GM21825 (cell line): ENCODE data around the gene TWNK.

ENCODE experiments used
- ATAC-seq: cut with Tn5 transposase; IDR thresholded peaks from one replicate; pipeline ENCODE4 v1.9.1; 2021; ENCODE audit warnings: mild to moderate bottlenecking, moderate library complexity; ENCODE audit not compliant: unreplicated experiment

The TWNK gene

GRCh38 chr10:101010329-101010728 is 23.0 kb downstream of the TWNK start:
- ATAC-seq = no peak

GRCh38 chr10:101011517-101012423 is 24.4 kb downstream of the TWNK start:
- ATAC-seq = no peak

GRCh38 chr10:101012525-101013364 is 25.4 kb downstream of the TWNK start:
- ATAC-seq = peak; percentile 79

GRCh38 chr10:101013365-101013825 is 26.1 kb downstream of the TWNK start:
- ATAC-seq = no peak

- no peak for ATAC-seq
Observed at GRCh38 chr10:101014230-101014884, 27.0 kb downstream of the TWNK start.

- ATAC-seq = no peak
Observed at GRCh38 chr10:101014966-101015581, 27.7 kb downstream of the TWNK start.

- no peak for ATAC-seq
Observed at GRCh38 chr10:101015582-101015973, 28.2 kb downstream of the TWNK start.

- no peak for ATAC-seq
Observed at GRCh38 chr10:101016814-101017213, 29.5 kb downstream of the TWNK start.

- ATAC-seq = no peak
Observed at GRCh38 chr10:101018118-101018599, 30.8 kb downstream of the TWNK start.

- no peak for ATAC-seq
Observed at GRCh38 chr10:101018600-101019439, 31.5 kb downstream of the TWNK start.

- no peak for ATAC-seq
Observed at GRCh38 chr10:101019440-101019703, 32.0 kb downstream of the TWNK start.

GRCh38 chr10:101020427-101021075 is 33.2 kb downstream of the TWNK start:
- no peak for ATAC-seq

- no peak for ATAC-seq
Observed at GRCh38 chr10:101021239-101021638, 33.9 kb downstream of the TWNK start.

GRCh38 chr10:101021692-101022251 is 34.4 kb downstream of the TWNK start:
- no peak for ATAC-seq

- ATAC-seq = no peak
Observed at GRCh38 chr10:101022967-101023705, 35.8 kb downstream of the TWNK start.

- ATAC-seq = no peak
Observed at GRCh38 chr10:101027106-101027720, 39.9 kb downstream of the TWNK start.

- ATAC-seq = no peak
Observed at GRCh38 chr10:101028446-101029337, 41.3 kb downstream of the TWNK start.
